ENCODE data around the gene DLGAP1.

DLGAP1 gene

DNA sequence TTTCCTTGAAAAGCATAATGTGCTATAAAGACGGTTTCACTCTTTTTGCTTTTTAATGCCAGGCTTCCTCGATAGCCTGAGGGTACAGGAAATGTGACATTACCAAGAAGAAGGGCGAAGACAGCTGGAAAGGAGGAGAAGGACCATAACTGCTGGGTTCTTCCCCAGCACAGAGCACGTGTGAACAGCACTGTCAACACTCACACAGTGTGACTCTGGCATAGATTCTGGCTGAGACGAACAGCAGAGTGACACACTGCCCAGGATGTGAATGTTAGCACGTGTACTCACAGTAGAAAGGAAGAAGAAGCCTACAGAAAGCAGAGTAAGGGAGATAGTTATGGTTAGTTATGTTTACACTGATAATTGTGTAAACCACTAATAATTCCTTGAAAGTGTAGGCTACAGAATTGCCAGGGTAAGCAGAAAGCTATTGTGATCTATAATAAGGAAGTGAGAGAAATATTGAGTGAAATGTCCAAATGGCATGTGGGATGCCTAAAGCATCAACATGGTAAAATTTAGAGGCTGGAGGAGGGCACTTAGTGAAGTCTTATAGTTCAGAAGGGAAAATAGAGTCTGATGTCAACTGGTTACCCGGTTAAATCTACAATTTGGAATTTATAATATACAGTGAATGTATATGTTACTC is 198.2 kb downstream of the DLGAP1 start (continued):
- TF ChIP-seq, protein P1, sequence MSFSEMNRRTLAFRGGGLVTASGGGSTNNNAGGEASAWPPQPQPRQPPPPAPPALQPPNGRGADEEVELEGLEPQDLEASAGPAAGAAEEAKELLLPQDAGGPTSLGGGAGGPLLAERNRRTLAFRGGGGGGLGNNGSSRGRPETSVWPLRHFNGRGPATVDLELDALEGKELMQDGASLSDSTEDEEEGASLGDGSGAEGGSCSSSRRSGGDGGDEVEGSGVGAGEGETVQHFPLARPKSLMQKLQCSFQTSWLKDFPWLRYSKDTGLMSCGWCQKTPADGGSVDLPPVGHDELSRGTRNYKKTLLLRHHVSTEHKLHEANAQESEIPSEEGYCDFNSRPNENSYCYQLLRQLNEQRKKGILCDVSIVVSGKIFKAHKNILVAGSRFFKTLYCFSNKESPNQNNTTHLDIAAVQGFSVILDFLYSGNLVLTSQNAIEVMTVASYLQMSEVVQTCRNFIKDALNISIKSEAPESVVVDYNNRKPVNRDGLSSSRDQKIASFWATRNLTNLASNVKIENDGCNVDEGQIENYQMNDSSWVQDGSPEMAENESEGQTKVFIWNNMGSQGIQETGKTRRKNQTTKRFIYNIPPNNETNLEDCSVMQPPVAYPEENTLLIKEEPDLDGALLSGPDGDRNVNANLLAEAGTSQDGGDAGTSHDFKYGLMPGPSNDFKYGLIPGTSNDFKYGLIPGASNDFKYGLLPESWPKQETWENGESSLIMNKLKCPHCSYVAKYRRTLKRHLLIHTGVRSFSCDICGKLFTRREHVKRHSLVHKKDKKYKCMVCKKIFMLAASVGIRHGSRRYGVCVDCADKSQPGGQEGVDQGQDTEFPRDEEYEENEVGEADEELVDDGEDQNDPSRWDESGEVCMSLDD (tag by site-specific recombination; IDR thresholded peaks at IDR 0.05): no peak
- TF ChIP-seq, protein P2, sequence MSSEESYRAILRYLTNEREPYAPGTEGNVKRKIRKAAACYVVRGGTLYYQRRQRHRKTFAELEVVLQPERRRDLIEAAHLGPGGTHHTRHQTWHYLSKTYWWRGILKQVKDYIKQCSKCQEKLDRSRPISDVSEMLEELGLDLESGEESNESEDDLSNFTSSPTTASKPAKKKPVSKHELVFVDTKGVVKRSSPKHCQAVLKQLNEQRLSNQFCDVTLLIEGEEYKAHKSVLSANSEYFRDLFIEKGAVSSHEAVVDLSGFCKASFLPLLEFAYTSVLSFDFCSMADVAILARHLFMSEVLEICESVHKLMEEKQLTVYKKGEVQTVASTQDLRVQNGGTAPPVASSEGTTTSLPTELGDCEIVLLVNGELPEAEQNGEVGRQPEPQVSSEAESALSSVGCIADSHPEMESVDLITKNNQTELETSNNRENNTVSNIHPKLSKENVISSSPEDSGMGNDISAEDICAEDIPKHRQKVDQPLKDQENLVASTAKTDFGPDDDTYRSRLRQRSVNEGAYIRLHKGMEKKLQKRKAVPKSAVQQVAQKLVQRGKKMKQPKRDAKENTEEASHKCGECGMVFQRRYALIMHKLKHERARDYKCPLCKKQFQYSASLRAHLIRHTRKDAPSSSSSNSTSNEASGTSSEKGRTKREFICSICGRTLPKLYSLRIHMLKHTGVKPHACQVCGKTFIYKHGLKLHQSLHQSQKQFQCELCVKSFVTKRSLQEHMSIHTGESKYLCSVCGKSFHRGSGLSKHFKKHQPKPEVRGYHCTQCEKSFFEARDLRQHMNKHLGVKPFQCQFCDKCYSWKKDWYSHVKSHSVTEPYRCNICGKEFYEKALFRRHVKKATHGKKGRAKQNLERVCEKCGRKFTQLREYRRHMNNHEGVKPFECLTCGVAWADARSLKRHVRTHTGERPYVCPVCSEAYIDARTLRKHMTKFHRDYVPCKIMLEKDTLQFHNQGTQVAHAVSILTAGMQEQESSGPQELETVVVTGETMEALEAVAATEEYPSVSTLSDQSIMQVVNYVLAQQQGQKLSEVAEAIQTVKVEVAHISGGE (tag by site-specific recombination; conservative IDR thresholded peaks at IDR 0.05; ENCODE audit: low read depth): no peak
- no peak for TF ChIP-seq ZNF654 (tag by site-specific recombination; IDR thresholded peaks at IDR 0.05; ENCODE audit: low read depth)
- no peak for TF ChIP-seq ZNF2 (tag by site-specific recombination; IDR thresholded peaks at IDR 0.05)
- no peak for TF ChIP-seq ZNF555 (tag by site-specific recombination; conservative IDR thresholded peaks at IDR 0.05)

DNA sequence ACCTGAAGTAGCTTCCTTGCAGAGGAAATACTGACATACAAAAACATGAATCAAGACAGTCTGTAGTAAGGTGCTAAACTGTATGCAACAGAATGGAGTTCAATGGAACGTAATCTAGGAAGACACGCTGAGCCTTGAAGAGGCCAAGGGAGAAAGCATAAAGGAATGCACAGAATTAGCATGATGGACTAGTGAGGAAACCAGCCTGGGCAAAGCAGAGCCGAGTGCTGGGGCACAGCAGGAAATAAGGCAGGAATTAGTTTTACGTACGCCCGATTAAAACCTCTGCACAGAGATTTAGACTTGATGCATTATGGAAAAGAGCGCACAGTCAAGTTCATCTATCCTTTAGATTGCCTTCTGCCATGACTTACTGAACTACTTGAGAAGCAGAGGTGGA is 200.3 kb downstream of the DLGAP1 start:
- Histone ChIP-seq H3K36me3 (ENCODE audit: control insufficient read depth in 2 of 2, insufficient read depth in 1 of 2, low read length in 2 of 2) (no peaks in the 10 kb centered on the region), H3K27ac (ENCODE audit: extremely low read depth, low read depth, low read length) (no peak overlapping the region), H3K4me3 (ENCODE audit: low read depth, low read length) (no peak overlapping the region), H3K4me1 (ENCODE audit: control insufficient read depth, insufficient read depth, low read length) (no peaks in the 10 kb centered on the region), H3K9me3 (ENCODE audit: control insufficient read depth, insufficient read depth, low read depth, low read length) (no peaks in the 10 kb centered on the region)
- no peak for TF ChIP-seq GLIS2 (tag by site-specific recombination; IDR thresholded peaks at IDR 0.05)
- TF ChIP-seq ZBTB1 (tag by site-specific recombination; IDR thresholded peaks at IDR 0.05): no peak
- TF ChIP-seq ZNF792 (tag by site-specific recombination; IDR thresholded peaks at IDR 0.05): no peak
- no peak for TF ChIP-seq REPIN1 (tag by site-specific recombination; IDR thresholded peaks at IDR 0.05; ENCODE audit: low read depth)
- TF ChIP-seq ZNF600 (tag by site-specific recombination; IDR thresholded peaks at IDR 0.05): no peak
- no peak for TF ChIP-seq ZNF654 (tag by site-specific recombination; IDR thresholded peaks at IDR 0.05; ENCODE audit: low read depth)
- TF ChIP-seq MEIS1 (CRISPR knock-in tag; IDR thresholded peaks at IDR 0.05; ENCODE audit: borderline replicate concordance): no peak
- TF ChIP-seq, protein P3, sequence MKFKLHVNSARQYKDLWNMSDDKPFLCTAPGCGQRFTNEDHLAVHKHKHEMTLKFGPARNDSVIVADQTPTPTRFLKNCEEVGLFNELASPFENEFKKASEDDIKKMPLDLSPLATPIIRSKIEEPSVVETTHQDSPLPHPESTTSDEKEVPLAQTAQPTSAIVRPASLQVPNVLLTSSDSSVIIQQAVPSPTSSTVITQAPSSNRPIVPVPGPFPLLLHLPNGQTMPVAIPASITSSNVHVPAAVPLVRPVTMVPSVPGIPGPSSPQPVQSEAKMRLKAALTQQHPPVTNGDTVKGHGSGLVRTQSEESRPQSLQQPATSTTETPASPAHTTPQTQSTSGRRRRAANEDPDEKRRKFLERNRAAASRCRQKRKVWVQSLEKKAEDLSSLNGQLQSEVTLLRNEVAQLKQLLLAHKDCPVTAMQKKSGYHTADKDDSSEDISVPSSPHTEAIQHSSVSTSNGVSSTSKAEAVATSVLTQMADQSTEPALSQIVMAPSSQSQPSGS (tag by site-specific recombination; IDR thresholded peaks at IDR 0.05; ENCODE audit: low read depth): no peak
- TF ChIP-seq ZNF433 (tag by site-specific recombination; IDR thresholded peaks at IDR 0.05; ENCODE audit: low read depth): no peak
- TF ChIP-seq EGR2 (tag by site-specific recombination; IDR thresholded peaks at IDR 0.05; ENCODE audit: low read depth): no peak
- TF ChIP-seq ZNF830 (tag by site-specific recombination; IDR thresholded peaks at IDR 0.05; ENCODE audit: low read depth): no peak
- no peak for TF ChIP-seq ZNF23 (tag by site-specific recombination; IDR thresholded peaks at IDR 0.05; ENCODE audit: borderline replicate concordance)
- TF ChIP-seq ZNF561 (tag by site-specific recombination; IDR thresholded peaks at IDR 0.05; ENCODE audit: borderline replicate concordance): no peak
- no peak for TF ChIP-seq ZSCAN23 (tag by site-specific recombination; IDR thresholded peaks at IDR 0.05)
- ChIA-PET CTCF (interaction anchor here (0.6 kb wide), 1 partner anchor 47 kb away, joined by 3 read pairs; no protein-coding TSS in a partner anchor), POLR2A (no interaction called here)
